ENCODE results near the gene ZNF831.

GRCh38 chr20:59182401-59183044 lies 18.9 kb downstream of the ZNF831 start:
- TF ChIP-seq CTCF (IDR thresholded peaks at IDR 0.05) (no peak), POLR2A (IDR thresholded peaks at IDR 0.05) (no peak)

All from lower leg skin (tissue), 3 donors.